BE2C (cell line): Measurements from ENCODE around the gene NDUFS6.

Experiments
- DNase-seq: peaks from one replicate; pipeline ENCODE4 v3.0.0-alpha.2; 2020
- H3K27me3 ChIP-seq: fragments of 250-450 bp; sonication (Bioruptor Pico); 2 replicates; pipeline ENCODE4 v1.5.1; 2020; ENCODE audit warnings: mild to moderate bottlenecking
- H3K36me3 ChIP-seq: fragments of 250-450 bp; sonication (Bioruptor Pico); 2 replicates; pipeline ENCODE4 v1.5.1; 2020; ENCODE audit warnings: mild to moderate bottlenecking
- H3K4me1 ChIP-seq: fragments of 250-450 bp; sonication (Bioruptor Pico); 2 replicates; pipeline ENCODE4 v1.5.1; 2020
- H3K4me3 ChIP-seq: 2 replicates; pipeline ENCODE4 v1.5.1; 2011; ENCODE audit warnings: low read depth, low read length
- H3K9me3 ChIP-seq: fragments of 250-450 bp; sonication (Bioruptor Pico); 2 replicates; pipeline ENCODE4 v1.5.1; 2020
- TF ChIP-seq, protein P1 (sequence below): IDR thresholded peaks from 2 replicates; pipeline ENCODE4 v1.5.1; 2012; ENCODE audit warnings: mild to moderate bottlenecking, low read depth, low read length

Gene NDUFS6

DNA sequence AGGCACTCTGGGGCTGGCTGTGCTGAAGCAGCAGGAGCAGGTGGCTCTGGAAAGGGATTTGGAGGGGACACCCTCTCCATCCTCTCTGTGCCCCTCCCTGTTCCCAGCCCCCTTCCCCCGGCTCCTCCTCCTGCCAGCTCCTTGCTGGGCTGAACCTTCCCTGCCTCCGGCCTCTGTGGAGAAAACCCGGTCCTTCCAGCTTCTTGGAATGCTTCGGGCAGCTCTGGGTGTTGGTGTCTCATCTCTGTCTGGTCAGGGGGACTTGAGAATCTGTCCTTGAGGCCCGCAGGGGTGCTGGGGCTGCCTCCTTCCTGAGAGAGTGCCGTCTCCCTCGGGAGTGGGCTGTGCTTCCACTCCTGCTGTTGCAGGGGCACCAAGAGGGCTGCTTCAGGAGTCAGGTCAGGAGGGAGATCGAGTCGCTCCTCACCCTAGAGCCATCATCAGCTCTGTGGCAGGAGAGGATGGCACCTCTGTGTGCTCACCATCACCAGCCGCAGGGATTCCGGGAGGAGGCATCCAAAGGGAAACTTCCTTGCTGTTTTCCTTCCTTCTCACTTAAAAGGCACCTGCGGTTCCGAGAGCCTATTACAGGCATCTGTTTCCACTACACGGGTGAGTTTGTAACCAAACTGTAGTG lies 30.6 kb downstream of the NDUFS6 start:
- Histone ChIP-seq H3K9me3 (no peaks in the 10 kb centered on the region), H3K27me3 (peaks cover 36% of the 10 kb centered on the region), H3K4me3 (no peak overlapping the region), H3K36me3 (no peaks in the 10 kb centered on the region), H3K4me1 (no peaks in the 10 kb centered on the region; the same call in 1 of the 2 replicates)
- TF ChIP-seq, protein P1, sequence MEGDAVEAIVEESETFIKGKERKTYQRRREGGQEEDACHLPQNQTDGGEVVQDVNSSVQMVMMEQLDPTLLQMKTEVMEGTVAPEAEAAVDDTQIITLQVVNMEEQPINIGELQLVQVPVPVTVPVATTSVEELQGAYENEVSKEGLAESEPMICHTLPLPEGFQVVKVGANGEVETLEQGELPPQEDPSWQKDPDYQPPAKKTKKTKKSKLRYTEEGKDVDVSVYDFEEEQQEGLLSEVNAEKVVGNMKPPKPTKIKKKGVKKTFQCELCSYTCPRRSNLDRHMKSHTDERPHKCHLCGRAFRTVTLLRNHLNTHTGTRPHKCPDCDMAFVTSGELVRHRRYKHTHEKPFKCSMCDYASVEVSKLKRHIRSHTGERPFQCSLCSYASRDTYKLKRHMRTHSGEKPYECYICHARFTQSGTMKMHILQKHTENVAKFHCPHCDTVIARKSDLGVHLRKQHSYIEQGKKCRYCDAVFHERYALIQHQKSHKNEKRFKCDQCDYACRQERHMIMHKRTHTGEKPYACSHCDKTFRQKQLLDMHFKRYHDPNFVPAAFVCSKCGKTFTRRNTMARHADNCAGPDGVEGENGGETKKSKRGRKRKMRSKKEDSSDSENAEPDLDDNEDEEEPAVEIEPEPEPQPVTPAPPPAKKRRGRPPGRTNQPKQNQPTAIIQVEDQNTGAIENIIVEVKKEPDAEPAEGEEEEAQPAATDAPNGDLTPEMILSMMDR, result no peak
- DNase-seq, result no peak

DNA sequence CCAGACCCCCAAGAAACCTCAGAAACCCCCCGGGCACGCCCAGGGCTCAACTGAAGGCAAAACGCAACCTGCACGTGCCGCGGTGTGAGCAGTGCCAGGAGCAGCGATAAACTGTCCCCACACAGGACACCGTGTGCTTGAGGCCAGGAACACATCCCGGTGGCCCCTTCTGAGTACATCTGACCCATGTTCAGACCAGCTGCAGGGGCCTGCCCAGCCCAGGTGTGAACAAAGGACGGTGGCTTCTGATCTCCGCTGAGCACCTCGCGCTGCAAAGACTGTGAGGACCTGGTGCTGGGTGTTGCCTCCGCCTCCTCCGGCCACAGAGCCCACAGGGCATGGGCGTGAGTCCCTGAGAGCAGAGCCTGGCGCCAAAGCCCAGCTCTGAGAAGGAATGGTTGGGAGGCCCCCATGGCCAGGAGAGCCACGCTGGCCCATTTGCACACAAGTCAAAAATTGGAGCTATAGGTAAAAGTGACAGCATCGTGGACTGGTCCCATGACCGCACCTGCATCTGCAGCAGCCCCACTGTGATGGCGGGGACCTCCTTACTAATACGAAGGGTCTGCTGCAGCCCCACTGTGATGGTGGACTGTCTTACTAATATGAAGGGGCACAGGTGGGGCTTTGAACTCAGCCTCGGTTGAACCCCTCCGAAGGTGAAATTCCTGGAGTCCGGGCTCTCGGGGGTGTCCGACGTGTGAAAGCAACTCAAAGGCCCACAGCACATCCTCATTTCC lies 31.5 kb downstream of the NDUFS6 start:
- DNase-seq, result no peak
- Histone ChIP-seq H3K4me3 (no peak overlapping the region), H3K9me3 (no peaks in the 10 kb centered on the region), H3K36me3 (no peaks in the 10 kb centered on the region), H3K27me3 (peaks cover 43% of the 10 kb centered on the region), H3K4me1 (no peaks in the 10 kb centered on the region)
- TF ChIP-seq, protein P1, result no peak

DNA sequence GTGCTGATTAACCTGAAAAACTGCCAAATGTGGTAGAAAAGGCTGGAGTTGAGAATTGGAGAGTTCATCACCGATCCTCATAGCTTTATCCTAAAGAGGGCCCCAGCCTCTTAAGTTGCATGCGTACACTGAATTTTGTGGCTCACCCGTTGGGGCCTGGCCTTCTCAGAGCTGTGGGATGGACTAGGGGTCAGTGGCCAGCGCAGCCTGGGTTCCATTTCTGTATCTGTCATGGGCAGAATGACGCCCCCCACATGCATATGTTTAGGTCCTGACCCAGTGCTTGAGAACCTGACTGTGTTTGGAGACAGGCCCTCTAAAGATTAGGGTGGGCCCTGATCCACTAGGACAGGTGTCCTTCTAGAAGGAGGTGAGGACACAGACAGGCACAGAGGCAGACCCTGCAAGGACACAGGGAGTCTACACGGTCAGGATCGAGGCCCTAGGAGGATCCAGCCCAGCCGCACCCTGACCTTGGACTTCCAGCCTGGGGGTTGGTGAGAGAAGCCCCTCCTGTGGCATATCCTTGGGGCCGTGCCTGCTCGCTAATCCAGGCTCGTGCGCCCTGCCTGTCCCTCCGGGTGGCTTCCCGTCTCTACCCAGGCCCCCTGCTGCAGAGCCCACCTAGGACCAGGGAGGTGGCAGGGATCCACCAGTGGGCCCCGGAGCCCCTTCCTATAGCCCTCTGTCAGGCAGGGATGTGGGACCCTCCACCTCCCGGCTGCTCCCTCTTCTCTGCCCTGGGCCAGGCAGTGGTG lies 32.2 kb downstream of the NDUFS6 start:
- no peaks in the 10 kb centered on the region for H3K36me3 ChIP-seq
- peaks cover 47% of the 10 kb centered on the region for H3K27me3 ChIP-seq
- H3K9me3 ChIP-seq, result no peaks in the 10 kb centered on the region
- DNase-seq, result no peak
- H3K4me3 ChIP-seq, result no peak overlapping the region
- TF ChIP-seq, protein P1, result no peak
- no peaks in the 10 kb centered on the region for H3K4me1 ChIP-seq

DNA sequence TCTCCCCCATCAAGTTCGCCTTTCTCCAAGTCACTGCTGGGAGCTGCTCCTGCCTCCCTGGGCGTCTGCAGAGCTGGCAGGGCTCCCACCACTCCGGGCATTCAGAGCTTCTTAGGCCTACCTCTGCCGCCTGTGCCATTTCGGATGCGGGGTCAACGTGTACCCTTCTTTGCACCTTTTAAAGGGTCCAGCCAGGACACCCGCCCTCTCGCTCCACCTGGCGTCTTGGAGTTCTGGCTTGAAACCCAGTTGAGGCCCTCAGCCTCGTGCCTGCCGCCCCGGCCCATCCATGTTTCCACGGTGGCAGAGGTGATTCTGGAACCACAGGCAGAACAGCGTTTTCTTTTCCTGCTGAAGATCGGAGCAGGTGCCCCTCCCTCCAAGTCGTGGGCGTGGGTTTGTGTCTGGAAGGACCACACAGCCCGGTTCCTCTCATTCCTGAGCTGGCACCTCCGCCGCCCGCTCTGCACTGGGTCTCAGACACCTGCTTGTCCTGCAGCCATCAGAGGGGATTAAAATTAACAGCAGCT lies 32.9 kb downstream of the NDUFS6 start:
- Histone ChIP-seq H3K36me3 (no peaks in the 10 kb centered on the region), H3K4me1 (no peaks in the 10 kb centered on the region), H3K4me3 (no peak overlapping the region), H3K27me3 (peaks cover 53% of the 10 kb centered on the region), H3K9me3 (no peaks in the 10 kb centered on the region)
- TF ChIP-seq, protein P1, result no peak
- no peak for DNase-seq

DNA sequence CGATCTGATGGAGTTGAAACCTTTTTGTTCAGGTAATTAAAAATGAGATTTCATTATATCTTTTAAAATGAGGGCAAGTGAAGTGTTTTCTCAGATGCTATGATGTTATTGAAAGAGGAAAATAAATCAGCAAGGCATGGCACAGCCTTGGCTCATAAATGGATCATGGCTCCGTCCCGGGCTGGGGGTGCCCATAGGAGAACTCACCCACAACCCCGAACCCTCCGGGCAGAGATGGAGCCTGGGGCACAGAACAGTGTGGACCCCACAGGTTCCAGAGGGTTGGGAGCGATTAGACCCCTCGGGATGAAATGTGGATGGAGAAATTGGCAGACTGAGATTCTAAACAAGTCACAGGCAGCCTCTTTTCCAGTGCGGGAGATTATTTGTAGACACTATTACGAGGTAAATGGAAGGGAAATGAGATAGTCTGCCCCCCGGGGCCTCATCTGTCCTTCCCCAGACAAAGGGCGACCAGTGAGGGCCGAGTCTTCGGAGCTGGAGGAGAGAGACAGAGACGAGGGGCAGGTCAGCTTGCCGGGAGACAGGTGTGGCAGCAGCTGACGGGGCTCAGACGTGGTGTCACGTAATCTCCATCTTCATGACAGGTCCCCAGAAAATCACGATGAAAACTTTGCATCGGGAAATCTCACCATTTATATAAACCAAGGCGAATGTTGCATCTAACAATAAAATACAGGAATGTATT lies 33.7 kb downstream of the NDUFS6 start:
- no peaks in the 10 kb centered on the region for H3K9me3 ChIP-seq
- no peak for DNase-seq
- TF ChIP-seq, protein P1, result no peak
- no peak overlapping the region for H3K4me3 ChIP-seq
- peaks cover 61% of the 10 kb centered on the region for H3K27me3 ChIP-seq
- H3K36me3 ChIP-seq, result no peaks in the 10 kb centered on the region
- H3K4me1 ChIP-seq, result no peaks in the 10 kb centered on the region
